GM21786 (cell line): ENCODE measurements around the gene CYP11A1.
A peak's percentile ranks its signal among the peaks of the same experiment; 100 is the strongest.

Experiments used
- ATAC-seq: cut with Tn5 transposase; IDR thresholded peaks from one replicate; pipeline ENCODE4 v1.9.1; 2021; ENCODE audit not compliant: unreplicated experiment

The CYP11A1 gene

GRCh38 chr15:74367296-74367854, at the start of gene CYP11A1:
Gene CYP11A1, minus strand, starts transcription at chr15:74367646. Its CDS starts 61 bp downstream, at chr15:74367585.
- no peak for ATAC-seq

GRCh38 chr15:74417225-74417624, 49.8 kb upstream of the CYP11A1 start:
- no peak for ATAC-seq

- no peak for ATAC-seq
Observed at GRCh38 chr15:74415966-74416916, 48.8 kb upstream of the CYP11A1 start.

- no peak for ATAC-seq
Observed at GRCh38 chr15:74414603-74415338, 47.3 kb upstream of the CYP11A1 start.

GRCh38 chr15:74414081-74414580, 46.7 kb upstream of the CYP11A1 start:
- no peak for ATAC-seq

GRCh38 chr15:74413350-74414080, 46.1 kb upstream of the CYP11A1 start:
- ATAC-seq = no peak

GRCh38 chr15:74412159-74412558, 44.7 kb upstream of the CYP11A1 start:
- ATAC-seq = no peak

- no peak for ATAC-seq
Observed at GRCh38 chr15:74411686-74412085, 44.2 kb upstream of the CYP11A1 start.

GRCh38 chr15:74410502-74410901, 43.1 kb upstream of the CYP11A1 start:
- ATAC-seq = no peak

GRCh38 chr15:74409225-74409624, 41.8 kb upstream of the CYP11A1 start:
- no peak for ATAC-seq

GRCh38 chr15:74408815-74409214, 41.4 kb upstream of the CYP11A1 start:
- no peak for ATAC-seq

- no peak for ATAC-seq
Observed at GRCh38 chr15:74408385-74408784, 40.9 kb upstream of the CYP11A1 start.

GRCh38 chr15:74406992-74407705, 39.7 kb upstream of the CYP11A1 start:
- no peak for ATAC-seq

- ATAC-seq = no peak
Observed at GRCh38 chr15:74406517-74406916, 39.1 kb upstream of the CYP11A1 start.

GRCh38 chr15:74405823-74406222, 38.4 kb upstream of the CYP11A1 start:
- ATAC-seq = no peak

GRCh38 chr15:74403991-74404563, 36.6 kb upstream of the CYP11A1 start:
- ATAC-seq = peak; percentile 35

GRCh38 chr15:74403588-74403919, 36.1 kb upstream of the CYP11A1 start:
- ATAC-seq = peak; percentile 18

- ATAC-seq = peak; percentile 25
Observed at GRCh38 chr15:74402873-74403587, 35.6 kb upstream of the CYP11A1 start.

GRCh38 chr15:74402337-74402841, 34.9 kb upstream of the CYP11A1 start:
- ATAC-seq = no peak
